Hepatic stellate cell (primary cell): ENCODE results near the gene PDGFD.

ENCODE experiments used
- DNase-seq: peaks from one replicate; pipeline ENCODE4 v3.0.0; 2011; ENCODE audit warnings: low spot score

The PDGFD gene

DNA sequence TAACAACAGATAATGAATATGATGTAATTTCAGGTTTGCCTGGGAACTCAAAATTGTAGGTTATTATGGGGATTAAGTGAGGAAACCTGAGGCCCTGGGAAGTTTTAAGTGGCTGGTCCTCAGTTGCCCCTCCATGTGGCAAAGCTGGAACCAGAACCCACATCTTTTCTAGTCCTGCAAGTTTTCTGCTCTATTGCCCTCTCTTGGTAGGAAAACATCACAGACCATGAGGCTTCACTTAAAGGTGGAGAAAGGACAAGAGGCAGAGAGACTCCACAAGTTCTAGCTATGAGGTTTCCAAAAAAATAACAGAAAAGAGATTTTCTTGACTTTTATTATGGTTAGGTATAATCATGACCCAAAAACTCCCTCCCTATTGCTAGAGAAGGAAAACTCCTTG lies 243.0 kb downstream of the PDGFD start:
- no peak for DNase-seq

GRCh38 chr11:103920449-103920848 lies 243.5 kb downstream of the PDGFD start:
- no peak for DNase-seq

DNA sequence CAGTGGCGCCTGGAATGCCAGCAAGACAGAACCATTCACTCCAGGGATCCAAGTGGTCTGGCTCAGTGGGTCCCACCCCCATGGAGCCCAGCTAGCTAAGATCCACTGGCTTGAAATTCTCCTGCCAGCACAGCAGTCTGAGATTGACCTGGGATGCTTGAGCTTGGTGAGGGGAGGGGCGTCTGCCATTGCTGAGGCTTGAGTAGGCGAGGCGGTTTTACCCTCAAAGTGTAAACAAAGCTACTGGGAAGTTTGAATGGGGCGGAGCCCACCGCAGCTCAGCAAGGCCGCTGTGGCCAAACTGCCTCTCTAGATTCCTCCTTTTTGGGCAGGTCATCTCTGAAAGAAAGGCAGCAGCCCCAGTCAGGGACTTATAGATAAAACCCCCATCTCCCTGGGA lies 253.2 kb downstream of the PDGFD start:
- no peak for DNase-seq

DNA sequence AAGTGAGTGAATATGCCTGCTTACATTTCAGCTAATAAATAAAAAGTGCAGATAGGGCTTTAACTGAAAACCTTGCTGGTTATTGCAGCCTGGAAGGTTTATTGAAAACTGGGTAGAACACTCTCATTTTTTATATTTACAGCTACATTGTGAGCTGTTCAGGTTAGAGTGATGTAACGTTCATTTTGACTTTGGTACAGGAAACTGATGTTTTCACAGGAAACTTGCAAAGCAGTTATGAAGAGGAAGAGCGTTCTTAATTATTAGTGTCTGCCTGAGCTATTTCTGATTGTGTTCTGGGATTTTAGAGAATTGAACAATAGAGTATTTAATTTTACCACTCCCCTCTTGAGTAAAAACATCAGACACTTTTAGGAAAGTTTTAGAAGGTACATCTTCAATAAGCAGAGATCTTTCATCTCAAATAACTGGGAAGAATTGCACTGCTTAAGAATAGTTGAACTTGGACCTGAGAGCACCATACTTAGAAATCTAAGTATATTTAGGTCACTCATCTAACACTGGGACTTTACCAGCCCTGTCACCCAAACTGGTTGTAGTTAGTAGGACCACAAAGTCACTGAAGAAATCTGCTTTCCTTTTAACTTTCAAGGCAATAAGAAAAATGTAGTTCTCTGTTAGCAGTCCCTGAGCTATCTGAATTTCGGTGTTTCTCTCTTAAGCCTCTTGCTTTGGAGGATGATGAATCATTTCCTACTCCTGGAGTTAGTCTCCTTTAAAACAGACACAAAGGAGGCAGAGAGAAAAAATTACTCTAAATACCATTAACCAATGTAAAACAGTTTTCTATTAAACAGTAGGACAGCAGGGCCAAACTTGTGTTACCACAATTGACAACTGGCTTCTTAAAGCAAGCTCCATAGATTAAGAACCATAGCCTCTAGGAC lies 256.1 kb downstream of the PDGFD start:
- DNase-seq: no peak

DNA sequence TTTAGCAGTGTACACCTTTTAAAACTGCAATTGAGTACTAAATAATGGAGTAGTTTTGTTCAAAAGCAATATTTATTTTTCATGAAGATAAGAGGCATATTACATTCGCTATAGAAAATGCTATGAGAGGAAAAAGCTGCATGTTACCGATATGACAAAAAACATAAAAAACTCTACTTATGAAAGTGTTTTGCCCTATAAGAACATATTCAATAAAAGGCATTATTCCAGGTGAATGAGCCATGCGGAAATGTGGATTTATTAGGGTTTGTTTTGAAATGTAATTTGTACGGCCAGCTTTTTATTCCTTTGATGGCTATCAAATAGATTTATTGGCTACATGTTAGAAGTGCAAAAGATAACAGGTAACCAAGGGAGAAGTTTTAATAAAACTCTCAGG lies 256.8 kb downstream of the PDGFD start:
- DNase-seq: no peak

- no peak for DNase-seq
Measured at GRCh38 chr11:103906291-103906867, 257.6 kb downstream of the PDGFD start.

DNA sequence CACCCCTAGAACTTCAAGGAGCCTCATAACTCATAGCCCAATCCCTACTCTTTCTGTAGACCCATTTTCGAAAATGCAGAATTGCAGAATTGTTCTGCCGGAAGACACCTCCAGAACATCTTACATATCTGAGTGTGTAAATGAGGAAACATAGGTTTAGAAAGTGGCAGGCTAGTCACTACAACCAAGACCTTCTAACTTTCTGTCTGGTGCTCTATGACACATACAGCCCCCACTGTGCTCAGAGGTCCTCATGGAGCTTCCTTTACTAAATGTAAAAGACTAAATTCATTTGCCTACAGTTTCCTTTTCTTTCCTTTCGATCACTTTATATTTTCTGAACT lies 259.7 kb downstream of the PDGFD start:
- DNase-seq: no peak

GRCh38 chr11:103903621-103904323 lies 260.2 kb downstream of the PDGFD start:
- DNase-seq: no peak

GRCh38 chr11:103902994-103903393 lies 261.0 kb downstream of the PDGFD start:
- no peak for DNase-seq

- DNase-seq: no peak
Measured at GRCh38 chr11:103901656-103902055, 262.3 kb downstream of the PDGFD start.

GRCh38 chr11:103898577-103899336 lies 265.2 kb downstream of the PDGFD start:
- no peak for DNase-seq

- no peak for DNase-seq
Measured at GRCh38 chr11:103898065-103898464, 265.9 kb downstream of the PDGFD start.

- no peak for DNase-seq
Measured at GRCh38 chr11:103897160-103897936, 266.6 kb downstream of the PDGFD start.

- no peak for DNase-seq
Measured at GRCh38 chr11:103895106-103895505, 268.8 kb downstream of the PDGFD start.

DNA sequence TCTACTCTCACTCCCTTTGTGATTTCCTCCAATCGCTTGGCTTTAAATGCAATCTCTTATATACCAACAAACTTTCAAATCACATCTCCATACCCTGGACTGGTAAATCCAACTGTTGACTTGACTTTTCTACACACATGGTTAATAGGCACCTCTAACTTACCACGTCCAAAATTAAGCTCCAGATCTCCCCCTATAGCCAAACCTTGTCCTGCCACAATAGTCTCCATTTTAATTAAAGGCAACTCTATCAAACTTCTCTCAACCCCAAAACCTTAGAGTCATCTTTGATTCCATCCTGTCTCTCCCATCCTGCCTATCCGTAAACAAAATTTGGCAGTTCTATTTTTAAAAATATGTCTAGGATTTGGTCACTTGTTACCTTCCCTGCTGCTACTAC lies 269.3 kb downstream of the PDGFD start:
- no peak for DNase-seq

DNA sequence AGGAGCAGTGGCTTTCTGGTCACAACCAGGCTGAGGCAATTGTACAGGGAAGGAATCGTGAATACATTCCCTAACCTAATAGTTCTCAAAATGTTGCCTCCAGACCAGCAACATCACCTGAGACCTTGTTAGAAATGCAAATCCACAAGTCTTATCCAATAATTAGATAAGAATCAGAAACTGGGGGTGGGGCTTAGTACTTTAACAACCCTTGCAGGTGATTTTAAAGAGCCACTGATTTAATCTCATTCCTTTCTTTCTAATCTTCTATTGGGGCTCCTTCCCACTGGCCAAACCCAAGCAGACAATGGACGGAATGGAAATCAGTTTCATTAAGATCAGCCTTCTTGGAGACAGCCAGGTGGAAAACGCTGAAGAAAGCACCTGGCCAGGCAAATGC lies 269.9 kb downstream of the PDGFD start:
- no peak for DNase-seq

GRCh38 chr11:103893371-103893770 lies 270.6 kb downstream of the PDGFD start:
- no peak for DNase-seq

DNA sequence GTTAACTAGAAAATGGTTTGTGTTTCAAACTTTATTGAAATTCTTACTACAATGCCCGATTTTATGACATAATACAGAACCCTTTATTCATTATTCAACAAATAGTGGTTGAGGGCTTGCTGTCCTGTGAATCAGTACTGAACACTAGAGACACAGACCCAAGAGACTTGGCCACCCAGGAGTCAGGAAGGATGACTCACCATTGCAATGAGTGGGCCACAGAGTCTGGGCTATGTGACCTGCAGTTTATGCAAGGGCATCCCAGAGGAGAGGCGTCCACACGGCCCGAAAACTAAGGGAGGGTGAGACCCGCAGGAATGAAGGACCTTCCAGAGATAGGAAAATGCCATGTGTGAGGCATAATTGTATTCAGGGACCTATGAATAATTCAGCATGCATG lies 271.3 kb downstream of the PDGFD start:
- no peak for DNase-seq

DNA sequence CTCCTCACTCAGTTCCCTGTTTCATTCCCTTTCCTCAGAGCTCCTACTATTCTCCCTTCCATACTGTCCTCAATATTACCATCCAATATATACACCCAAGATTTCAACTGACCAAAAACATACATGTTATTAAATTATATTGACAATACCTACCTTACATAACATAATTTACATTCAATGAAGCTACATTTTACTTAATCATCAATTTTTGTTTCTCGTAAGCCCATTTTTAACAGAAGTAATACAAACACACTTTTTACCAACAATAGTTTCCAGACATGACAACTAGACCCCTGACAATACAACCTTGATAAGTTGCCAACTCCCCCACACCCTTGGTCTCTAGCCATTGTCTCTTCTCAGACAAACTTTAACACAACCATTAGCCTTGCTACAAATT lies 273.3 kb downstream of the PDGFD start:
- no peak for DNase-seq

GRCh38 chr11:103889679-103890078 lies 274.3 kb downstream of the PDGFD start:
- no peak for DNase-seq

- DNase-seq: no peak
Measured at GRCh38 chr11:103888541-103888951, 275.4 kb downstream of the PDGFD start.
